Astrocyte (in vitro differentiated cells and primary cell): ENCODE data around the gene PLN. TPM values are rescaled to one million over a fixed set of nuclear protein-coding genes. Genes with fewer than 3 reads are reported as not detected.

Experiments
- DNase-seq: peaks from one replicate; pipeline ENCODE4 v3.0.0-alpha.2; 2010; ENCODE audit warnings: low read depth
- FAIRE-seq: peaks from 2 replicates; lab custom pipeline; 2011; peaks lifted over from hg19 to GRCh38; lab: Jason Lieb, UNC
- H2AFZ ChIP-seq: 2 replicates; pipeline ENCODE4 v1.6.0; 2012; ENCODE audit warnings: low read depth, low read length, inconsistent platforms
- H3K27ac ChIP-seq: 2 replicates; pipeline ENCODE4 v1.5.1; 2011; ENCODE audit warnings: low read depth, low read length, inconsistent platforms
- H3K27me3 ChIP-seq: 2 replicates; pipeline ENCODE4 v1.6.0; 2011; ENCODE audit warnings: low read length, inconsistent platforms; ENCODE audit not compliant: insufficient read depth
- H3K36me3 ChIP-seq: 2 replicates; pipeline ENCODE4 v1.5.1; 2011; ENCODE audit warnings: low read length, inconsistent platforms; ENCODE audit not compliant: insufficient read depth
- H3K4me1 ChIP-seq: 2 replicates; pipeline ENCODE4 v1.5.1; 2011; ENCODE audit warnings: low read length, inconsistent platforms; ENCODE audit not compliant: insufficient read depth
- H3K4me2 ChIP-seq: 2 replicates; pipeline ENCODE4 v1.6.0; 2012; ENCODE audit warnings: low read length, inconsistent platforms
- H3K4me3 ChIP-seq: 2 replicates; pipeline ENCODE4 v1.5.1; 2011; ENCODE audit warnings: low read depth, mild to moderate bottlenecking, low read length, inconsistent platforms; ENCODE audit not compliant: insufficient read depth
- H3K79me2 ChIP-seq: 2 replicates; pipeline ENCODE4 v1.6.0; 2012; ENCODE audit warnings: mild to moderate bottlenecking, low read length, inconsistent platforms; ENCODE audit not compliant: insufficient read depth
- H3K9ac ChIP-seq: 2 replicates; pipeline ENCODE4 v1.6.0; 2012; ENCODE audit warnings: mild to moderate bottlenecking, low read length, inconsistent platforms
- H3K9me3 ChIP-seq: 2 replicates; pipeline ENCODE4 v1.5.1; 2012; ENCODE audit warnings: low read depth, mild to moderate bottlenecking, low read length, inconsistent platforms; ENCODE audit not compliant: insufficient read depth
- H4K20me1 ChIP-seq: 2 replicates; pipeline ENCODE4 v1.6.0; 2012; ENCODE audit warnings: low read length, inconsistent platforms; ENCODE audit not compliant: insufficient read depth
- H3K27ac Mint-ChIP-seq: one replicate; pipeline ENCODE4 v1.8.0; 2021; ENCODE audit warnings: mild to moderate bottlenecking, mixed read lengths; ENCODE audit not compliant: unreplicated experiment
- H3K27me3 Mint-ChIP-seq: one replicate; pipeline ENCODE4 v1.8.0; 2021; ENCODE audit warnings: low read depth, mixed read lengths; ENCODE audit not compliant: unreplicated experiment
- H3K36me3 Mint-ChIP-seq: one replicate; pipeline ENCODE4 v1.8.0; 2021; ENCODE audit warnings: low read depth, mixed read lengths; ENCODE audit not compliant: unreplicated experiment
- H3K4me1 Mint-ChIP-seq: one replicate; pipeline ENCODE4 v1.8.0; 2021; ENCODE audit warnings: low read depth, mixed read lengths; ENCODE audit not compliant: unreplicated experiment
- H3K4me3 Mint-ChIP-seq: one replicate; pipeline ENCODE4 v1.8.0; 2021; ENCODE audit warnings: mild to moderate bottlenecking, moderate library complexity, mixed read lengths; ENCODE audit not compliant: unreplicated experiment
- H3K9me3 Mint-ChIP-seq: one replicate; pipeline ENCODE4 v1.8.0; 2021; ENCODE audit warnings: mild to moderate bottlenecking, mixed read lengths; ENCODE audit not compliant: unreplicated experiment
- CTCF ChIP-seq: IDR thresholded peaks from 2 replicates; pipeline ENCODE4 v1.5.1; 2011; ENCODE audit warnings: low read depth, mild to moderate bottlenecking, inconsistent platforms, low read length, moderate library complexity; ENCODE audit not compliant: insufficient read depth
- EZH2 ChIP-seq: IDR thresholded peaks from 2 replicates; pipeline ENCODE4 v1.6.1; 2012; ENCODE audit warnings: mild to moderate bottlenecking, low read length, inconsistent platforms; ENCODE audit not compliant: insufficient read depth
- total RNA-seq: library from RNA; stranded (reverse); gene quantifications from 2 replicates; pipeline ENCODE4 v1.2.1, GENCODE V29; 2021

PLN gene
- total RNA-seq, 1 donor from 2014 or later: not detected

- Histone ChIP-seq H3K4me3 (no peak overlapping the region), H3K4me2 (no peak overlapping the region), H3K9ac (no peak overlapping the region), H3K27ac (no peak overlapping the region), H3K9me3 (no peaks in the 10 kb centered on the region), H4K20me1 (peaks cover 33% of the 10 kb centered on the region), H3K36me3 (no peaks in the 10 kb centered on the region), H2AFZ (no peak overlapping the region), H3K79me2 (peaks cover 71% of the 10 kb centered on the region), H3K27me3 (no peaks in the 10 kb centered on the region), H3K4me1 (no peaks in the 10 kb centered on the region)
- Mint-ChIP-seq H3K9me3 (peaks cover 6% of the 10 kb centered on the region), H3K4me3 (no peak overlapping the region), H3K27ac (no peak overlapping the region), H3K27me3 (no peaks in the 10 kb centered on the region), H3K4me1 (no peaks in the 10 kb centered on the region), H3K36me3 (peaks cover 9% of the 10 kb centered on the region)
- FAIRE-seq (no peak), DNase-seq (no peak)
- no peak for TF ChIP-seq EZH2
- no peak for TF ChIP-seq CTCF
Measured at GRCh38 chr6:118606858-118607257, 58.8 kb downstream of the PLN start.

Other genes starting within 250 kb of the PLN start
- 16.3 and 19.3 TPM in 2 replicates for gene CEP85L, start 103.3 kb downstream of the PLN start, total RNA-seq